GM04504 (cell line): ENCODE results near the gene GNLY.

Source experiments
- DNase-seq: peaks from one replicate; pipeline ENCODE4 v3.0.0-alpha.2; 2012; ENCODE audit warnings: low read depth

Gene GNLY

GRCh38 chr2:85728883-85729824, 35.0 kb downstream of the GNLY start:
- DNase-seq, result peak; percentile 67

DNA sequence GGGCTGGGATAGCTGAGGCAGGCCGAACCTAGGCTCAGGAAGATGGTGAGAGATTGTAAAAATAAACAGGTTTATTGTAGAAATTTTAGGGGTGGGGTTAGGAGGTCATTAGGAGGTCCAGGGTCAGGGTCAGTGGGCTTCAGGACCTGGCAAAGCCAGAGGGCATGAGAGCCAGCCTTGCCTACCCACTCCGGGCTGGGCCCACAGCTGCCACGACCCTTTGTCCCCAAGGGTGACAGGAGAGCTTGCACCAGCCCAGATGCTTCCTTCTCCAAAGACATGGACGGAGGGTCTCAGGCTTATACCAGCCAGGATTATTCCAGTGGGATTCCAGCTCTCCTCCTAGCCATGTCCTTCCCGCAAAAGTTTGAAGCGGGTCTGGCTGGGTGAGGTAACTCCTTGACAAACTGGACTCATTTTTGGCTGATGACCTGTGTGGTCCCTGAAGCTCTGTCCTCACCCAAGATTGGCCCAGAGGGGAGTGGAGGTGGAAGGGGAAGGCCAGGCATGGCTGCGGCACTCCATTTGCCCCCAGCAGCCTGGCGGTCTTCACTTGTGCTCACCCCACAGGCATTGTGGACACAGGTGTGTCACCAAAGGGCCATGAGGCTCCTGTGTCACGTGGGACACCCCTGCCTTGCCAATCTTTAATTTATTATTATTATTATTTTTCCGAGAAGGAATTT, 35.8 kb downstream of the GNLY start:
- DNase-seq, result no peak

DNA sequence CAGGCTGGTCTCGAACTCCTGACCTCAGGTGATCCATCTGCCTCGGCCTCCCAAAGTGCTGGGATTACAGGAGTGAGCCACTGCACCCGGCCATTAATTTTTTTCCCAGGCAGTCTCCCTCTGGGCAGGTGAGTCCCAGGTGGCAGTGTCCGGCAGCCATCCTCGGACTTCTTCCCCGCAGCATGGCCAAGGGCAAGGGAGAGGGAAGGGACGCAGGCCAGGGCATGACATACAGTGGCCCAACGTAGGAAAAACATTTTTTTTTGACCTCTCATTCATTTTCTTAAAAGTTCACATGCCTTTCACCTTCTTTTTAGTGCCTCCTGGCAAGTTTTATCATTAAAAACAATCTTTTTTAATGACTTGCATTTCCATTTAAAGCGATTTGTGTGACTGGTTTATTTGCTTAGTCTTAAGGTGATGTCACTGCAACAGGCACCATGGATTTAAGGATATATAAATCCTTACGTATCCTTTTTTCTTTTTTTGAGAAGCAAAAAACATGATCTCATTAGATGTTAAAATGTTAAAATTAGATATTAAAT, 36.6 kb downstream of the GNLY start:
- DNase-seq, result no peak

- DNase-seq, result no peak
Measured at GRCh38 chr2:85731606-85732005, 37.4 kb downstream of the GNLY start.

DNA sequence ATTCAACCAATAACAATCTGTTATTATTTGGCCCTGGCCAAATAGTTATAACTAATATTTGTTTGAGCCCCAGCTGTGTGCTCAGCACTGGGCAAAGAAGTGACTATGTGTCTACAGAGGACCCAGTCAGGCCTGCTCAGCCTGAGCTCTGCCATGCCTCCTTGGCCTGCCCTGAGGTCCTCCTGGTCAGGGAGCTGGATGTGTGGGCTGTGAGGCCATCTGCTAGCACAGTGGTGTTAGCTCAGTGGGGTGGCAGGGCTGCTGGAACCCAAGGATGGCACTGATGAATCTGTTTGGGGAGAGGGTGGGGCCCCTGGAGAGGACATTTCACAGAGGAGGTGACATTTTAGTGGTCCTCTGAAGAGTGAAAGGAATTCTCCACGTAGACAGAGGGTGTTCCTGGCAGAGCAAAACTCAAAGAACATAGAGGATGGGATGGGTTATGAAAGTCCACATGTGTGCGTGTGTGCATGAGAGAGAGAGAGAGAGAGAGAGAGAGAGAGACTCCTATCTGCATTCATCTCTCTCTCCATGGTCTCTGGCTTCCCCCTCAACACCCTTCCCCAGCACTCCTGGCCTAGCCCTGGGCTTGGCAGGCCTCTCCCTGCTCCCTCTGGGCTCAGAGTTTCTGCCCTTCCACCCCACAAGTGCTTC, 38.4 kb downstream of the GNLY start:
- no peak for DNase-seq

DNA sequence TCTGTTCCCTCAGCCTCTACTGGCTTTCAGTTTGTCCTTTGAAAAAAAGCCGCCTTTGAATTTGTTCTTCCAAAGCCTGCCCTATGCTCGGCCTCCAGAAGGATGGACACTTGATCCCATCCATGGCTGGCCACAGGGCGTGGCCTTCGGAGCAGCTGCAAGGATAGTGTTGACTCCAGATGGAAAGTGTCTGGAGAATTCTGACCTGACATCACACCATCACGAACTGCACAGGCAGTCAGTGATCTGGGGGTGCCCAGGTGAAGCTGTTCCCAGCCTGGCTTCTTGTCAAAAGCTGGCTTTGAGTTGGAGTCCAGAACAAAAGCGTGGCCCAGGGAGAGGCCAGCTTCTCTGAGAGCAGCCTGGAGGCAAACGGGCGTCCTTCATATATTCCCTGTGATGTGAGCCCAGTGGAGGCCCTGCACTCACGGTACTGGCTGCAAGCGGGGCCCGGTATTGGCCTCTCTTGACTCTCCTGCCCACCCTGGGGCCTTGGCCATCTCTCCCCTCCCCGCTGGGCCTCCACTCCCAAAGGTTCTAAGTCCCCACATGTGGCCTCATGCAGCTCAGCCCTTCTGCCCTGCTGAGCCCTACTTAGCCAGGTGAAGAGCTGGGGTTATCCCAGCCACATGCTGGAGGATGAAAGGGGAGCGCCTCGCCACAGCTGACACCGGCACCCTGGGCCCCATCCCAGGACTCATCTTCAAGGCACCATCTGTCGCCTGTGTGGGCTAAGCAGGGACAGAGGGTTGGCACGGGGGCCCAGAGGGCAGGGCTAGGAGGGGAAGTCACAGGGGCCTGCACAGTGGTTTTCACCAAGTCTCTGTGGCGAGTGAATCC, 39.2 kb downstream of the GNLY start:
- no peak for DNase-seq

DNA sequence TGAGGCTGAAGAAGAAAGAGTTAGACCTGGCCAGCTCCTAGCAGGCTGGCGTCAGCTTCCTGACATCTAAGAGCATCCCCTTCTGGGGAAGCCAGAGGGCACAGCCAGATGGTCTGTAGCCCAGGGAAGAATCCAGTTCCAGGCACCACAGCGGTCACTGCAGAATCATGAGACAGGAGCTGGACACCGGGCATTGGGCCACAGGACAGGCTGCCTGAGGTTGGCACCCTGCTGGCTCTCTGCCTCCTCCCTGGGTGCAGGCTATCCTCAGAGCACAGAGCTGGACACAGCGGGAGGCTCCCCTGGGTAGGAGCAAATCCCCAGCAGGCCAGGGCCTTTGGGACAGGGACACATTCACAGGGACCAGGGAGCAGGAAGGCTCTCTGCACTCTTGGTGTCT, 39.9 kb downstream of the GNLY start:
- DNase-seq, result no peak

- DNase-seq, result no peak
Measured at GRCh38 chr2:85734942-85735608, 40.9 kb downstream of the GNLY start.

DNA sequence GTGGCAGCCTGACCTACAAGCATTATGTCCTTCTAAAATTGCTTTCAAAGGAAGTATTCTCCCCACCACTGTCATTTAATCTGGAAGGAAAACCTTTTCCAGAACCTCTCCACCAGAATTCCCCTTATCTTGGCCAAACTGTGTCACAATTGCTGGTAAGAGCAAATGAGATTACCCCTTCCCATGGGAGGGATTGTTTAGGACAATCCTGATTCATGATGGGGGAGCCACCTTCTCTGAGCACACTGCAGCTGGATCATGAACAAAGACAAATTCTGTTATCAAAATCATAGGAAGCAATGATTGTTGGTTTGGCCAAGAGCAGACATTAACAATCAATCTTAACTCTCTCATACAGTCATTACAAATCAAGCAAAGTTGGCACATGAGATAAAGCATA, 41.5 kb downstream of the GNLY start:
- no peak for DNase-seq

- DNase-seq, result no peak
Measured at GRCh38 chr2:85736456-85737355, 42.5 kb downstream of the GNLY start.

GRCh38 chr2:85737481-85737880, 43.3 kb downstream of the GNLY start:
- peak; percentile 89 for DNase-seq

- DNase-seq, result no peak
Measured at GRCh38 chr2:85737961-85738360, 43.8 kb downstream of the GNLY start.

- no peak for DNase-seq
Measured at GRCh38 chr2:85740193-85740592, 46.0 kb downstream of the GNLY start.

DNA sequence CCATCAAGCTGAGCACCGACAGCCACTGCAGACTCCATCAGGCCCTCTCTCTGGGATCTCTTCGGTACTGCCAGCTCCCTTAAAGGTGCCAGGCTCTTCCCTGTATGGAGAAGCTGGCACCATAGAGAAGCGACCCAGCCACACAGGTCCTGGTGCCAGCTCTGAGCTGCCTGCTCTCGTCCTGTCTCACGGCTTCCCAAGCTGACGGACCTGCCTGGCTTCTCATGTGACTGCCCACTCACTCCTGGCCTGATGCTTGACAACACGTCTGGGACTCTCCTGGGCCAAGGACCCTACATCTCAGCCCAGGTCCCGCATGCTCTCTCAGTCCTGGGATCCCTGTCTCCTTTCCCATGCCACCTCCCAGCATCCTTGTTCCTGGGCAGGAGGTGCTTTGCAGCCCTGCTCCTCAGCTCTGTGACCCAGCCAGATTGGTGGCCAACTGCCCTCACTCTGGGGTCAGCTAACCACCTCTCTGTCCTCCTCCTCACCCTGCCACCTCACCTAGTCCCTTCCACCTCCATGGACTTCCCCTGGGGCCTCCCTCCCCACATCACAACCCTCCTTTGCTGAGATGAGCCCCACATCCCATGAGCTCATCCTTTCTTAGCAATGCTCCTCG, 47.2 kb downstream of the GNLY start:
- DNase-seq, result no peak

DNA sequence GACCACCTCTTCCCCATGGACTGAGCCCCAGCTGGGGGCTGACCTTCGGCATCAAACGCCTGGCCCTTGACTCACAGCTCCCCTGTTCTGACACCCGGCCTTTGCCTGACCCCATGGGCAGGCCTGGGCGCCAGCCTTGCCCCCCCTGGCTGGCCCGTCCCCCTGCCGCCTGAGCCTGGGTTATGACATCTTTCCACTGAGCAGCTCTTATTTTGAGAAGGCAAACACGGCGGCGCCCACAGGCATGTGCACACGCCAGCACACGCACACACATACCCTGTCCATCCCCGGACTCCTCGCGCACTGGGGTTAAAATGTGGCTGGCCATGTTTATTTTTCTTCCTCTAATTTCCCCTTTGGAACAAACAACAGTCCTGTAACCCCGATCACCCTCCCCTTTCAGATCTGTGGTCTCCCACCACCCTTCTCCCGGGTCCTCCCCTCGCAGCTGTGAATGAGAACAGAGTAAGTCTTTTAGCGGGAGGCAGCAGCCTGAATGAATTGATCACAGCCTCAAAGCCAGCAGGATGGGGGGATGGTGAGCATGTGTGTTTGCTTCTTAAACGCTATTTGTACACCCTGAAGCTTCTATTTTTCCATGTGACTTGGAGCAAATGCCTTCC, 47.8 kb downstream of the GNLY start:
- DNase-seq, result peak; percentile 69

DNA sequence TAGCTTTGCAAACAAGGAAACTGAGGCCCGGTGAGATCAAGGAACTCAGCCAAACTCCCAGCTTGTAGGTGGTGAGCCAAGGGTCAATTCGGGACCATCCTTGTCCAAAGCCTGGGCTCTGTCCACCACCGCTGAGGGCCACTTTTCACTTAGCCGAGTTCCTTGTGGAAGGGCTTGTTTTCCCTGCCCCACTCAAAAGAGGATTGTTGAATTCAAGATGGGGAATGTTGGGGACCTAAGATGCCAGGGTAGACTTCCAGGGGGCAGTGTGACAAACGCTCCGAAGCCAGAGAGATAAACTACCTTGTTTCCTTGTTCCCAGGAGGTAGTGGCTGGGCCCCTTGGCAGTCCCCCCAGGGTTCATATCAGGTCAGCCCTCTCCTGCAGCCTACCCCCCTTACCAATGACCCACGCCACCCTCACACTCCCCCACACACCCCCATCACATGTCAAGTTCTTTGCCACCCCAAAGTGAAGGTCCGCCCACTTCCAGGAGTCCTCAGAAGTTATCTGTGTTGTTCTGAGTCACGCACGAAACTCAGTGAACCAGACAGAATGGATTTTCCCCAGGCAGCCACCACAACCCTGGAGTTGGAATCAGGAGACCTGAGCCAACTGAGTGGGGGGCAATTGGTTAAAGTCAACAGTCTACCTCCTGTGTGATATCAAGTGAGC, 49.3 kb downstream of the GNLY start:
- DNase-seq, result no peak

- DNase-seq, result no peak
Measured at GRCh38 chr2:85744055-85744454, 49.9 kb downstream of the GNLY start.
